IMR-90 (cell line): ENCODE results near the gene FBXW7. TPM values are rescaled to one million over a fixed set of nuclear protein-coding genes. Genes with fewer than 3 reads are reported as not detected.

Source experiments
- ATAC-seq: fragments of 200-7000 bp; cut with Tn5 transposase; 2 replicates; pipeline ENCODE4 v1.9.1; 2020; ENCODE audit warnings: low read depth, mild to moderate bottlenecking, moderate library complexity
- BruUV-seq: library from RNA; stranded (reverse); fragments of 400-500 nt; replicated peaks from 2 replicates; lab custom pipeline; 2021; lab: Mats Ljungman, UMichigan
- CTCF ChIA-PET: fragments of 300-600 bp; formaldehyde crosslinking; extraction: SDS; loops from one replicate; lab custom pipeline; 2021; ENCODE audit warnings: antibody characterized with exemption; lab: Yijun Ruan, JAX
- POLR2A ChIA-PET: fragments of 300-600 bp; sonication (Branson Sonifier 250); formaldehyde crosslinking; loops from one replicate; lab custom pipeline; 2022; ENCODE audit warnings: antibody characterized with exemption; ENCODE audit not compliant: unreplicated experiment; lab: Charles Lee
- DNase-seq: peaks from one replicate; pipeline ENCODE4 v3.0.0; 2013
- H2AFZ ChIP-seq: replicated peaks from 2 replicates; pipeline ENCODE3; 2013; ENCODE audit warnings: low read length, mild to moderate bottlenecking; ENCODE audit not compliant: poor library complexity
- H2AK5ac ChIP-seq: 2 replicates; pipeline ENCODE4 v1.6.1; 2013; ENCODE audit warnings: low read depth, low read length, inconsistent platforms
- H2AK9ac ChIP-seq: replicated peaks from 2 replicates; pipeline ENCODE3; 2013; ENCODE audit warnings: mild to moderate bottlenecking, low read depth, low read length, moderate library complexity; ENCODE audit not compliant: poor library complexity
- H2BK120ac ChIP-seq: 2 replicates; pipeline ENCODE4 v1.6.1; 2013; ENCODE audit warnings: low read depth, low read length, inconsistent platforms
- H2BK15ac ChIP-seq: 3 replicates; pipeline ENCODE4 v1.6.1; 2013; ENCODE audit warnings: low read depth, low read length, inconsistent platforms
- H2BK20ac ChIP-seq: 2 replicates; pipeline ENCODE4 v1.6.1; 2013; ENCODE audit warnings: low read depth, mild to moderate bottlenecking, inconsistent platforms, low read length, moderate library complexity
- H2BK5ac ChIP-seq: 2 replicates; pipeline ENCODE4 v1.6.1; 2013; ENCODE audit warnings: mild to moderate bottlenecking, low read depth, low read length, inconsistent platforms; ENCODE audit not compliant: poor library complexity, severe bottlenecking
- H3K14ac ChIP-seq: replicated peaks from 2 replicates; pipeline ENCODE4 v1.6.1; 2013; ENCODE audit warnings: low read depth, low read length, inconsistent platforms
- H3K18ac ChIP-seq: 2 replicates; pipeline ENCODE4 v1.6.1; 2013; ENCODE audit warnings: low read depth, low read length, control low read depth
- H3K23ac ChIP-seq: 2 replicates; pipeline ENCODE4 v1.6.1; 2013; ENCODE audit warnings: low read depth, low read length, inconsistent platforms
- H3K27ac ChIP-seq: 2 replicates; pipeline ENCODE4 v1.5.1; 2013; ENCODE audit warnings: mild to moderate bottlenecking, control low read depth, low read length; ENCODE audit not compliant: insufficient read depth
- H3K27me3 ChIP-seq: 2 replicates; pipeline ENCODE4 v1.6.1; 2013; ENCODE audit warnings: low read length; ENCODE audit not compliant: control insufficient read depth, insufficient read depth
- H3K36me3 ChIP-seq: 2 replicates; pipeline ENCODE4 v1.6.1; 2013; ENCODE audit warnings: low read length, mixed read lengths; ENCODE audit not compliant: control insufficient read depth, insufficient read depth
- H3K4ac ChIP-seq: 2 replicates; pipeline ENCODE4 v1.6.1; 2013; ENCODE audit warnings: low read depth, low read length, inconsistent platforms
- H3K4me1 ChIP-seq: 2 replicates; pipeline ENCODE4 v1.6.1; 2013; ENCODE audit warnings: low read length, mixed read lengths; ENCODE audit not compliant: control insufficient read depth, insufficient read depth
- H3K4me2 ChIP-seq: 2 replicates; pipeline ENCODE4 v1.6.1; 2013; ENCODE audit warnings: low read depth, mild to moderate bottlenecking, control low read depth, low read length, moderate library complexity
- H3K4me3 ChIP-seq: 2 replicates; pipeline ENCODE4 v1.5.1; 2013; ENCODE audit warnings: low read depth, mild to moderate bottlenecking, control low read depth, low read length, moderate library complexity; ENCODE audit not compliant: insufficient read depth
- H3K56ac ChIP-seq: 2 replicates; pipeline ENCODE4 v1.6.1; 2013; ENCODE audit warnings: low read length, inconsistent platforms; ENCODE audit not compliant: insufficient read depth; ENCODE audit errors: extremely low read depth
- H3K79me1 ChIP-seq, 2 experiments: 2 replicates each; pipeline ENCODE4 v1.6.1; 2013; ENCODE audit warnings: low read length in 2 of 2, inconsistent platforms in 1 of 2, low read depth in 1 of 2
- H3K9ac ChIP-seq: 2 replicates; pipeline ENCODE4 v1.6.1; 2013; ENCODE audit warnings: low read depth, low read length, control low read depth
- H3K9me1 ChIP-seq: 2 replicates; pipeline ENCODE4 v1.6.1; 2013; ENCODE audit warnings: low read length, inconsistent platforms; ENCODE audit not compliant: insufficient read depth
- H3K9me3 ChIP-seq: 2 replicates; pipeline ENCODE4 v1.6.1; 2013; ENCODE audit warnings: low read length; ENCODE audit not compliant: control insufficient read depth, insufficient read depth
- H4K20me1 ChIP-seq: 2 replicates; pipeline ENCODE4 v1.6.1; 2013; ENCODE audit warnings: low read length, inconsistent platforms; ENCODE audit not compliant: insufficient read depth
- H4K5ac ChIP-seq: 2 replicates; pipeline ENCODE4 v1.6.1; 2013; ENCODE audit warnings: mild to moderate bottlenecking, low read depth, low read length, control low read depth
- H4K8ac ChIP-seq, 2 experiments: 2 replicates each; pipeline ENCODE4 v1.6.1; 2013; ENCODE audit warnings: low read depth in 2 of 2, low read length in 2 of 2, control low read depth in 1 of 2, inconsistent platforms in 1 of 2
- H4K91ac ChIP-seq: 2 replicates; pipeline ENCODE4 v1.6.1; 2013; ENCODE audit warnings: low read depth, low read length, inconsistent platforms; ENCODE audit not compliant: insufficient read depth
- BHLHE40 ChIP-seq: fragments of 150-350 bp; IDR thresholded peaks from 2 replicates; pipeline ENCODE4 v1.6.1; 2016; ENCODE audit warnings: mild to moderate bottlenecking, low read depth, low read length
- CEBPB ChIP-seq: IDR thresholded peaks from 2 replicates; pipeline ENCODE4 v1.6.1; 2012; ENCODE audit warnings: low read depth, low read length, improper control_type of control experiment
- CHD1 ChIP-seq: IDR thresholded peaks from 2 replicates; pipeline ENCODE4 v1.6.1; 2012; ENCODE audit warnings: low read depth, low read length, improper control_type of control experiment
- FOS ChIP-seq: fragments of 150-350 bp; IDR thresholded peaks from 2 replicates; pipeline ENCODE4 v1.6.1; 2016; ENCODE audit warnings: low read depth, low read length
- MAFK ChIP-seq: IDR thresholded peaks from 2 replicates; pipeline ENCODE4 v1.6.1; 2012; ENCODE audit warnings: low read depth, low read length, improper control_type of control experiment
- MAZ ChIP-seq: IDR thresholded peaks from 2 replicates; pipeline ENCODE4 v1.6.1; 2012; ENCODE audit warnings: low read depth, mild to moderate bottlenecking, low read length, improper control_type of control experiment, moderate library complexity, borderline replicate concordance
- MXI1 ChIP-seq: IDR thresholded peaks from 2 replicates; pipeline ENCODE4 v1.6.1; 2012; ENCODE audit warnings: low read depth, mild to moderate bottlenecking, low read length, moderate library complexity, borderline replicate concordance
- NFE2L2 ChIP-seq: fragments of 150-350 bp; IDR thresholded peaks from 2 replicates; pipeline ENCODE4 v1.6.1; 2016; ENCODE audit warnings: low read depth, mild to moderate bottlenecking, low read length
- RFX5 ChIP-seq: IDR thresholded peaks from 2 replicates; pipeline ENCODE4 v1.8.0; 2012; ENCODE audit warnings: low read depth, mild to moderate bottlenecking, low read length, moderate library complexity
- USF2 ChIP-seq: fragments of 150-350 bp; IDR thresholded peaks from 2 replicates; pipeline ENCODE4 v1.6.1; 2017; ENCODE audit warnings: mild to moderate bottlenecking, antibody characterized with exemption, low read length, low read depth
- WGBS, 2 experiments: methylation state at CpG; one replicate each; pipeline versions ENCODE4 v1.1.5 to v1.1.7; 2013; ENCODE audit warnings: missing lambda C conversion rate in 2 of 2; ENCODE audit not compliant: insufficient read length in 1 of 2; ENCODE audit errors: extremely low coverage in 2 of 2; 5-methylcytosine and 5-hydroxymethylcytosine counted together
- dilution Hi-C: fragments of 300-500 bp; cut with HindIII; formaldehyde crosslinking; loops from one replicate; pipeline ENCODE4 v1.14.3; 2018; ENCODE audit warnings: low sequenced_read_pairs; ENCODE audit not compliant: unreplicated experiment
- in situ Hi-C: fragments of 300-500 bp; cut with MboI; formaldehyde crosslinking; loops from 3 replicates; pipeline ENCODE4 v1.14.3; 2019; ENCODE audit warnings: low sequenced_read_pairs, inconsistent platforms, mixed read lengths
- intact Hi-C: fragments of 100-400 bp; cut with micrococcal nuclease; formaldehyde crosslinking; loops from 2 replicates; pipeline ENCODE4 v1.10.0; 2022
- polyA plus RNA-seq, 3 experiments: library from polyadenylated mRNA; depleted of rRNA; stranded (reverse); fragments of >200 nt; gene quantifications; 2 replicates each; pipeline ENCODE4 v1.2.3, GENCODE V29; 2012; ENCODE audit warnings: low replicate concordance in 1 of 3
- total RNA-seq: library from RNA; depleted of rRNA; stranded (reverse); fragments of >200 nt; gene quantifications from 2 replicates; pipeline ENCODE4 v1.2.3, GENCODE V29; 2012

Gene FBXW7
- total and polyA plus RNA-seq, 2 of the 4 experiments (the other 2 are of a cell fraction), result 7.2 to 27.4 TPM

- no peak overlapping the region for H4K8ac ChIP-seq
- no peak overlapping the region for H3K9ac ChIP-seq
- WGBS, 2 experiments, result 63% methylated on average over 2 of the region's 4 CpGs; no CpG with 5 or more reads in 1 of the 2 experiments
- H3K4me3 ChIP-seq, result no peak overlapping the region
- no peak overlapping the region for H3K14ac ChIP-seq
- TF ChIP-seq MAFK, result no peak
- no peak for TF ChIP-seq CHD1
- TF ChIP-seq MXI1, result no peak
- TF ChIP-seq MAZ, result no peak
- no peak for TF ChIP-seq BHLHE40
- TF ChIP-seq RFX5, result no peak
- no peak for TF ChIP-seq USF2
- no peak for TF ChIP-seq FOS
- TF ChIP-seq CEBPB, result no peak
- no peak for TF ChIP-seq NFE2L2
- H3K23ac ChIP-seq, result no peak overlapping the region
- H2BK15ac ChIP-seq, result no peak overlapping the region
- dilution Hi-C loops (no loop called here), in situ Hi-C loops (no loop called here), intact Hi-C loops (no loop called here)
- H2BK20ac ChIP-seq, result no peak overlapping the region
- BruUV-seq, result no TSS peak
- no peak overlapping the region for H3K56ac ChIP-seq
- H3K4ac ChIP-seq, result no peak overlapping the region
- no peaks in the 10 kb centered on the region for H3K9me3 ChIP-seq
- H3K27me3 ChIP-seq, result no peaks in the 10 kb centered on the region
- H3K36me3 ChIP-seq, result no peaks in the 10 kb centered on the region
- no peak overlapping the region for H4K91ac ChIP-seq
- H2AFZ ChIP-seq, result no peak overlapping the region
- no peak overlapping the region for H2AK5ac ChIP-seq
- no peaks in the 10 kb centered on the region for H4K20me1 ChIP-seq
- CTCF ChIA-PET, result no interaction called here
- H3K79me1 ChIP-seq, result peaks cover 11 to 13% of the 10 kb centered on the region in 2 experiments
- no peak overlapping the region for H3K18ac ChIP-seq
- ATAC-seq (no peak), DNase-seq (no peak)
- H4K5ac ChIP-seq, result no peak overlapping the region
- H3K9me1 ChIP-seq, result no peaks in the 10 kb centered on the region
- POLR2A ChIA-PET, result no interaction called here
- H3K4me1 ChIP-seq, result no peaks in the 10 kb centered on the region; the same call in 1 of the 2 replicates
- no peak overlapping the region for H2BK5ac ChIP-seq
- H3K4me2 ChIP-seq, result no peak overlapping the region
- no peak overlapping the region for H3K27ac ChIP-seq
- H2AK9ac ChIP-seq, result no peak overlapping the region
- no peak overlapping the region for H2BK120ac ChIP-seq
These were observed 68.8 kb downstream of the FBXW7 start for GRCh38 chr4:152467101-152467500.
